HepG2 (cell line): ENCODE data around the gene SLC7A11. TPM values are rescaled to one million over a fixed set of nuclear protein-coding genes. Genes with fewer than 3 reads are reported as not detected.

Source experiments
- BCL6 ChIP-seq: IDR thresholded peaks from 2 replicates; pipeline ENCODE4 v1.6.1; 2016; ENCODE audit warnings: missing genetic modification reagents, missing compliant biosample characterization
- CENPBD1 ChIP-seq: sonication (generic); formaldehyde crosslinking; IDR thresholded peaks from 2 replicates; pipeline ENCODE4 v1.8.0; 2022; ENCODE audit warnings: missing genetic modification reagents, low read depth, mild to moderate bottlenecking, borderline replicate concordance
- HOXA5 ChIP-seq: sonication (generic); formaldehyde crosslinking; IDR thresholded peaks from 2 replicates; pipeline ENCODE4 v1.4.0; 2020; ENCODE audit warnings: missing genetic modification reagents
- NAIF1 ChIP-seq: sonication (generic); formaldehyde crosslinking; IDR thresholded peaks from 2 replicates; pipeline ENCODE4 v1.5.0; 2020; ENCODE audit warnings: mild to moderate bottlenecking, missing genetic modification reagents, borderline replicate concordance
- SOX6 ChIP-seq, 2 experiments: fragments of 450-650 bp in 1 of 2; sonication (generic) in 1 of 2; formaldehyde crosslinking in 1 of 2; IDR thresholded peaks; 2 replicates each; pipeline versions ENCODE4 v1.4.0 to v1.6.1; 2017 to 2020; ENCODE audit warnings: antibody characterized with exemption in 1 of 2, mild to moderate bottlenecking in 1 of 2, missing genetic modification reagents in 1 of 2
- SRY ChIP-seq: sonication (generic); formaldehyde crosslinking; IDR thresholded peaks from 2 replicates; pipeline ENCODE4 v1.8.0; 2022; ENCODE audit warnings: mild to moderate bottlenecking, missing genetic modification reagents
- ZNF574 ChIP-seq: sonication (generic); formaldehyde crosslinking; IDR thresholded peaks from 2 replicates; pipeline ENCODE4 v1.4.0; 2020; ENCODE audit warnings: missing genetic modification reagents
- ZNF878 ChIP-seq: sonication (generic); formaldehyde crosslinking; IDR thresholded peaks from 2 replicates; pipeline ENCODE4 v1.8.1; 2023; ENCODE audit warnings: mild to moderate bottlenecking, missing genetic modification reagents, moderate library complexity
- polyA plus RNA-seq, 8 experiments: library from polyadenylated mRNA; depleted of rRNA in 3 of 8; stranded (reverse) in 7 of 8; unstranded in 1 of 8; fragments of >200 nt; fragmentation: Illumina TruSeq in 4 of 8; extraction: Trizol in 4 of 8; gene quantifications; 2 replicates each; pipeline versions ENCODE4 v1.2.1 to v1.2.3, GENCODE V29; 2011 to 2016; ENCODE audit warnings: low read depth in 4 of 8, missing spikeins in 1 of 8, mixed read lengths in 1 of 8; ENCODE audit not compliant: insufficient read depth in 1 of 8
- total RNA-seq, 5 experiments: library from RNA; depleted of rRNA; stranded (reverse); fragments of >200 nt; fragmentation: Illumina TruSeq; extraction: Trizol; gene quantifications; 2 replicates each; pipeline ENCODE4 v1.2.3, GENCODE V29; 2016; ENCODE audit warnings: low read depth in 1 of 5
- TF ChIP-seq, protein P1 (sequence below), 2 experiments: fragments of 450-650 bp in 1 of 2; sonication (generic) in 1 of 2; formaldehyde crosslinking in 1 of 2; IDR thresholded peaks; 2 replicates each; pipeline versions ENCODE4 v1.6.1 to v1.8.0; 2016 to 2022; ENCODE audit warnings: antibody characterized with exemption in 1 of 2, mild to moderate bottlenecking in 1 of 2, missing genetic modification reagents in 1 of 2
- TF ChIP-seq, protein P2 (sequence below): sonication (generic); formaldehyde crosslinking; IDR thresholded peaks from 2 replicates; pipeline ENCODE4 v1.4.0; 2020; ENCODE audit warnings: mild to moderate bottlenecking, low read depth, missing genetic modification reagents
- TF ChIP-seq, protein P3 (sequence below): fragments of 450-650 bp; IDR thresholded peaks from 2 replicates; pipeline ENCODE4 v1.6.1; 2017

Gene SLC7A11
- total and polyA plus RNA-seq, 2 of the 13 experiments (the other 11 are each of a cell fraction or from before 2014, with no cell fraction given), result 15.7 to 17.5 TPM

DNA sequence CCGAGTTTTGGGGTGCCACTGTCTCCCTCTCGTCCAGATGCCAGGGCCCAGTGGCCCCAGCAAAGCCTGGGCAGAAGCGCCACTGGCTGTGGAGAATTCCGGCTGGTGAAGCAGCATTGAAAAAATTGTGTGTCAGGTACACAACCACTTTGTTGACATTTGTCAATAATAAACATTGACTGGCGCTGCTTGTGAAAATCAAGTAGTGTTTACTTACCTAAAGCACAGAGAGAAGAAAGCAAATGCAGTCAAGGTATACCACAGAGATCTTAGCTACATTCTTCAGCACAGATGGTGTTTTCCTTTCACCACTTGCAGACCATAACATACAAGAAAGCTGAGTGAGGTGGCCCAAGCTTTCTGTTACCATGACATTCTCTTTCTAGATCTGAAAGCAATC lies 14.5 kb upstream of the SLC7A11 start (continued):
- TF ChIP-seq, protein P1, sequence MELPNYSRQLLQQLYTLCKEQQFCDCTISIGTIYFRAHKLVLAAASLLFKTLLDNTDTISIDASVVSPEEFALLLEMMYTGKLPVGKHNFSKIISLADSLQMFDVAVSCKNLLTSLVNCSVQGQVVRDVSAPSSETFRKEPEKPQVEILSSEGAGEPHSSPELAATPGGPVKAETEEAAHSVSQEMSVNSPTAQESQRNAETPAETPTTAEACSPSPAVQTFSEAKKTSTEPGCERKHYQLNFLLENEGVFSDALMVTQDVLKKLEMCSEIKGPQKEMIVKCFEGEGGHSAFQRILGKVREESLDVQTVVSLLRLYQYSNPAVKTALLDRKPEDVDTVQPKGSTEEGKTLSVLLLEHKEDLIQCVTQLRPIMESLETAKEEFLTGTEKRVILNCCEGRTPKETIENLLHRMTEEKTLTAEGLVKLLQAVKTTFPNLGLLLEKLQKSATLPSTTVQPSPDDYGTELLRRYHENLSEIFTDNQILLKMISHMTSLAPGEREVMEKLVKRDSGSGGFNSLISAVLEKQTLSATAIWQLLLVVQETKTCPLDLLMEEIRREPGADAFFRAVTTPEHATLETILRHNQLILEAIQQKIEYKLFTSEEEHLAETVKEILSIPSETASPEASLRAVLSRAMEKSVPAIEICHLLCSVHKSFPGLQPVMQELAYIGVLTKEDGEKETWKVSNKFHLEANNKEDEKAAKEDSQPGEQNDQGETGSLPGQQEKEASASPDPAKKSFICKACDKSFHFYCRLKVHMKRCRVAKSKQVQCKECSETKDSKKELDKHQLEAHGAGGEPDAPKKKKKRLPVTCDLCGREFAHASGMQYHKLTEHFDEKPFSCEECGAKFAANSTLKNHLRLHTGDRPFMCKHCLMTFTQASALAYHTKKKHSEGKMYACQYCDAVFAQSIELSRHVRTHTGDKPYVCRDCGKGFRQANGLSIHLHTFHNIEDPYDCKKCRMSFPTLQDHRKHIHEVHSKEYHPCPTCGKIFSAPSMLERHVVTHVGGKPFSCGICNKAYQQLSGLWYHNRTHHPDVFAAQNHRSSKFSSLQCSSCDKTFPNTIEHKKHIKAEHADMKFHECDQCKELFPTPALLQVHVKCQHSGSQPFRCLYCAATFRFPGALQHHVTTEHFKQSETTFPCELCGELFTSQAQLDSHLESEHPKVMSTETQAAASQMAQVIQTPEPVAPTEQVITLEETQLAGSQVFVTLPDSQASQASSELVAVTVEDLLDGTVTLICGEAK (IDR thresholded peaks at IDR 0.05), result no peak
- TF ChIP-seq, protein P1 (CRISPR knock-in tag; IDR thresholded peaks at IDR 0.05), result no peak
- TF ChIP-seq ZNF878, result no peak
- TF ChIP-seq BCL6 (CRISPR knock-in tag), result peak; percentile 25; the same call in 1 of the 2 replicates
- TF ChIP-seq SRY, result no peak
- TF ChIP-seq, protein P2, sequence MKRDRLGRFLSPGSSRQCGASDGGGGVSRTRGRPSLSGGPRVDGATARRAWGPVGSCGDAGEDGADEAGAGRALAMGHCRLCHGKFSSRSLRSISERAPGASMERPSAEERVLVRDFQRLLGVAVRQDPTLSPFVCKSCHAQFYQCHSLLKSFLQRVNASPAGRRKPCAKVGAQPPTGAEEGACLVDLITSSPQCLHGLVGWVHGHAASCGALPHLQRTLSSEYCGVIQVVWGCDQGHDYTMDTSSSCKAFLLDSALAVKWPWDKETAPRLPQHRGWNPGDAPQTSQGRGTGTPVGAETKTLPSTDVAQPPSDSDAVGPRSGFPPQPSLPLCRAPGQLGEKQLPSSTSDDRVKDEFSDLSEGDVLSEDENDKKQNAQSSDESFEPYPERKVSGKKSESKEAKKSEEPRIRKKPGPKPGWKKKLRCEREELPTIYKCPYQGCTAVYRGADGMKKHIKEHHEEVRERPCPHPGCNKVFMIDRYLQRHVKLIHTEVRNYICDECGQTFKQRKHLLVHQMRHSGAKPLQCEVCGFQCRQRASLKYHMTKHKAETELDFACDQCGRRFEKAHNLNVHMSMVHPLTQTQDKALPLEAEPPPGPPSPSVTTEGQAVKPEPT (CRISPR knock-in tag), result no peak
- no peak for TF ChIP-seq SOX6 (IDR thresholded peaks at IDR 0.05)
- TF ChIP-seq SOX6 (CRISPR knock-in tag; IDR thresholded peaks at IDR 0.05), result no peak
- TF ChIP-seq ZNF574, result no peak
- no peak for TF ChIP-seq NAIF1 (CRISPR knock-in tag)
- TF ChIP-seq, protein P3, sequence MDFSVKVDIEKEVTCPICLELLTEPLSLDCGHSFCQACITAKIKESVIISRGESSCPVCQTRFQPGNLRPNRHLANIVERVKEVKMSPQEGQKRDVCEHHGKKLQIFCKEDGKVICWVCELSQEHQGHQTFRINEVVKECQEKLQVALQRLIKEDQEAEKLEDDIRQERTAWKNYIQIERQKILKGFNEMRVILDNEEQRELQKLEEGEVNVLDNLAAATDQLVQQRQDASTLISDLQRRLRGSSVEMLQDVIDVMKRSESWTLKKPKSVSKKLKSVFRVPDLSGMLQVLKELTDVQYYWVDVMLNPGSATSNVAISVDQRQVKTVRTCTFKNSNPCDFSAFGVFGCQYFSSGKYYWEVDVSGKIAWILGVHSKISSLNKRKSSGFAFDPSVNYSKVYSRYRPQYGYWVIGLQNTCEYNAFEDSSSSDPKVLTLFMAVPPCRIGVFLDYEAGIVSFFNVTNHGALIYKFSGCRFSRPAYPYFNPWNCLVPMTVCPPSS, result no peak
- no peak for TF ChIP-seq CENPBD1
- no peak for TF ChIP-seq HOXA5 (CRISPR knock-in tag)
